H9 (cell line): ENCODE measurements around the gene ZNF829. TPM values are rescaled to one million over a fixed set of nuclear protein-coding genes. Genes with fewer than 3 reads are reported as not detected.

Experiments used
- DNase-seq: peaks from one replicate; pipeline ENCODE4 v3.0.0-alpha.2; 2017
- H2AFZ ChIP-seq: one replicate; pipeline ENCODE4 v1.6.1; 2013; ENCODE audit warnings: mild to moderate bottlenecking, low read length, control low read depth, moderate library complexity
- H2AK5ac ChIP-seq: 2 replicates; pipeline ENCODE4 v1.6.1; 2013; ENCODE audit warnings: low read length, control low read depth, mixed read lengths; ENCODE audit not compliant: insufficient read length
- H2BK120ac ChIP-seq: one replicate; pipeline ENCODE4 v1.6.1; 2013; ENCODE audit warnings: low read depth, mild to moderate bottlenecking, low read length, control low read depth, inconsistent platforms; ENCODE audit not compliant: poor library complexity, severe bottlenecking
- H2BK12ac ChIP-seq: 2 replicates; pipeline ENCODE4 v1.6.1; 2013; ENCODE audit warnings: low read length, control low read depth, mixed read lengths, low read depth; ENCODE audit not compliant: insufficient read length
- H2BK15ac ChIP-seq: 2 replicates; pipeline ENCODE4 v1.6.1; 2013; ENCODE audit warnings: low read depth, low read length, control low read depth
- H2BK20ac ChIP-seq: one replicate; pipeline ENCODE4 v1.6.1; 2013; ENCODE audit warnings: low read depth, mild to moderate bottlenecking, low read length, control low read depth, inconsistent platforms; ENCODE audit not compliant: poor library complexity, severe bottlenecking
- H2BK5ac ChIP-seq: 2 replicates; pipeline ENCODE4 v1.6.1; 2013; ENCODE audit warnings: low read length, control low read depth, mixed read lengths; ENCODE audit not compliant: insufficient read length
- H3K14ac ChIP-seq: 2 replicates; pipeline ENCODE4 v1.6.1; 2013; ENCODE audit warnings: low read length, control low read depth; ENCODE audit not compliant: insufficient read depth
- H3K18ac ChIP-seq: 2 replicates; pipeline ENCODE4 v1.6.1; 2013; ENCODE audit warnings: low read depth, mild to moderate bottlenecking, mixed read lengths, low read length, control low read depth; ENCODE audit not compliant: insufficient read length
- H3K23ac ChIP-seq: 2 replicates; pipeline ENCODE4 v1.6.1; 2013; ENCODE audit warnings: low read length, control low read depth, mixed read lengths, low read depth; ENCODE audit not compliant: insufficient read length
- H3K23me2 ChIP-seq: 2 replicates; pipeline ENCODE4 v1.6.1; 2013; ENCODE audit warnings: low read depth, mild to moderate bottlenecking, mixed read lengths, low read length, control low read depth; ENCODE audit not compliant: insufficient read length, poor library complexity, severe bottlenecking
- H3K27ac ChIP-seq: 2 replicates; pipeline ENCODE4 v1.5.1; 2013; ENCODE audit warnings: low read length, control low read depth, mixed read lengths, low read depth; ENCODE audit not compliant: insufficient read length
- H3K27me3 ChIP-seq: 2 replicates; pipeline ENCODE4 v1.6.1; 2013; ENCODE audit warnings: low read length, control low read depth, inconsistent platforms; ENCODE audit not compliant: insufficient read depth
- H3K4ac ChIP-seq: 2 replicates; pipeline ENCODE4 v1.6.1; 2013; ENCODE audit warnings: low read depth, mild to moderate bottlenecking, control low read depth, inconsistent platforms, low read length, moderate library complexity
- H3K4me1 ChIP-seq: 2 replicates; pipeline ENCODE4 v1.6.1; 2013; ENCODE audit warnings: low read length, control low read depth, inconsistent platforms; ENCODE audit not compliant: insufficient read depth
- H3K4me2 ChIP-seq: 2 replicates; pipeline ENCODE4 v1.6.1; 2013; ENCODE audit warnings: low read length, control low read depth, mixed read lengths; ENCODE audit not compliant: insufficient read length, insufficient read depth
- H3K56ac ChIP-seq: 2 replicates; pipeline ENCODE4 v1.6.1; 2013; ENCODE audit warnings: low read depth, mild to moderate bottlenecking, mixed read lengths, low read length, control low read depth; ENCODE audit not compliant: insufficient read length
- H3K79me1 ChIP-seq: 2 replicates; pipeline ENCODE4 v1.6.1; 2013; ENCODE audit warnings: low read depth, mild to moderate bottlenecking, moderate library complexity, low read length, control low read depth, inconsistent platforms; ENCODE audit not compliant: insufficient read depth, poor library complexity, severe bottlenecking
- H3K79me2 ChIP-seq: 2 replicates; pipeline ENCODE4 v1.6.1; 2013; ENCODE audit warnings: low read length, control low read depth, inconsistent platforms; ENCODE audit not compliant: insufficient read depth
- H3K9ac ChIP-seq: 2 replicates; pipeline ENCODE4 v1.6.1; 2013; ENCODE audit warnings: low read length, control low read depth, mixed read lengths; ENCODE audit not compliant: insufficient read length; ENCODE audit errors: extremely low read depth
- H3K9me3 ChIP-seq: one replicate; pipeline ENCODE4 v1.6.1; 2013; ENCODE audit warnings: low read depth, low read length, inconsistent platforms; ENCODE audit not compliant: control insufficient read depth
- H3T11ph ChIP-seq: one replicate; pipeline ENCODE4 v1.6.1; 2013; ENCODE audit warnings: mild to moderate bottlenecking, low read length, control low read depth, inconsistent platforms
- H4K20me1 ChIP-seq: one replicate; pipeline ENCODE4 v1.6.1; 2013; ENCODE audit not compliant: control insufficient read depth, insufficient read length, insufficient read depth
- H4K5ac ChIP-seq: 2 replicates; pipeline ENCODE4 v1.6.1; 2013; ENCODE audit warnings: low read depth, mild to moderate bottlenecking, mixed read lengths, low read length, control low read depth; ENCODE audit not compliant: insufficient read length
- H4K8ac ChIP-seq: replicated peaks from 2 replicates; pipeline ENCODE4 v1.6.1; 2013; ENCODE audit warnings: low read length, control low read depth, mixed read lengths, low read depth; ENCODE audit not compliant: insufficient read length
- H4K91ac ChIP-seq: 2 replicates; pipeline ENCODE4 v1.6.1; 2013; ENCODE audit warnings: low read depth, mild to moderate bottlenecking, moderate library complexity, mixed read lengths, low read length, control low read depth; ENCODE audit not compliant: insufficient read length
- H3K27ac Mint-ChIP-seq, 3 experiments: 2 replicates in 2 of 3; 3 replicates in 1 of 3; pipeline ENCODE4 v1.8.0; 2020 to 2021; ENCODE audit warnings: mixed read lengths in 3 of 3, mild to moderate bottlenecking in 1 of 3, moderate library complexity in 1 of 3
- H3K27me3 Mint-ChIP-seq: 2 replicates; pipeline ENCODE4 v1.8.0; 2021; ENCODE audit warnings: low read depth, mild to moderate bottlenecking, moderate library complexity, mixed read lengths
- H3K36me3 Mint-ChIP-seq, 3 experiments: 2 replicates in 2 of 3; 3 replicates in 1 of 3; pipeline ENCODE4 v1.8.0; 2020 to 2021; ENCODE audit warnings: low read depth in 3 of 3, mixed read lengths in 3 of 3; ENCODE audit not compliant: insufficient read depth in 1 of 3
- H3K4me1 Mint-ChIP-seq, 2 experiments: 2 replicates each; pipeline ENCODE4 v1.8.0; 2020; ENCODE audit warnings: mixed read lengths in 2 of 2
- H3K4me3 Mint-ChIP-seq, 2 experiments: 2 replicates in 1 of 2; 3 replicates in 1 of 2; pipeline ENCODE4 v1.8.0; 2020 to 2021; ENCODE audit warnings: mild to moderate bottlenecking in 2 of 2, mixed read lengths in 2 of 2, moderate library complexity in 1 of 2
- H3K9me3 Mint-ChIP-seq, 2 experiments: 2 replicates in 1 of 2; 3 replicates in 1 of 2; pipeline ENCODE4 v1.8.0; 2020; ENCODE audit warnings: mild to moderate bottlenecking in 2 of 2, mixed read lengths in 2 of 2, moderate library complexity in 1 of 2
- whole genome bisulfite sequencing: extraction: QIAGEN DNeasy Blood & Tissue Kit; methylation state at CpG from one replicate; pipeline ENCODE4 v1.1.7; 2013; ENCODE audit warnings: missing lambda C conversion rate, low lambda C conversion rate, mixed read lengths; ENCODE audit not compliant: insufficient read length; ENCODE audit errors: extremely low coverage; 5-methylcytosine and 5-hydroxymethylcytosine counted together
- total RNA-seq: library from RNA; stranded (reverse); gene quantifications from 2 replicates; pipeline ENCODE4 v1.2.1, GENCODE V29; 2021
- TF ChIP-seq, protein P1 (sequence below): fragments of 200-600 bp; sonication (generic); conservative IDR thresholded peaks from 3 replicates; pipeline ENCODE4 v1.8.0; 2021; ENCODE audit warnings: antibody characterized with exemption, mild to moderate bottlenecking

The ZNF829 gene
- total RNA-seq, 1 experiment from 2014 or later: 4.9 TPM

DNA sequence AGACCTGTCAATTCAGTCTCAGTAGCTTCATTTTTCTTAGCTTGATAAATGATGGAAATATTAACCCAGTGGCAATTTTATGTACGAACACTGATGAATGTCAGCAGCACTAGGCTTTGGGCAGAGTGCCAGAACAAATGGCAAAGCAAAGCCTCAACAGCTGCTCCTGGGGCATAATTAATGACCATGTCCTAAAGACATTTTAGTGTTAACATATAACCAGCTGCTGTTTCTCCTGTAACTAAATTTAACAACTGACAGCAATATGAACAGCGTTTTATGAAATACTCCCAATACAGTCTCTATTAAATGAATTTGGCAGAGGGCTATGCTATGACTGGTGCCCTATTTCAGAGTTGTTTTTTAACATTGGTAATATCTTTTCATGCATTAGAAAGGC, 47.2 kb upstream of the ZNF829 start:
- H2AFZ ChIP-seq: no peak overlapping the region
- no peak overlapping the region for H2BK15ac ChIP-seq
- H2BK5ac ChIP-seq: no peak overlapping the region
- no peak overlapping the region for H3T11ph ChIP-seq
- H3K23ac ChIP-seq: no peak overlapping the region
- no peak overlapping the region for H3K4ac ChIP-seq
- Mint-ChIP-seq H3K27me3 (no peaks in the 10 kb centered on the region), H3K9me3 (peaks cover 75 to 82% of the 10 kb centered on the region in 2 experiments), H3K4me1 (no peaks in the 10 kb centered on the region), H3K27ac (no peak overlapping the region), H3K36me3 (peaks cover 0 to 39% (median 3%) of the 10 kb centered on the region in 3 experiments; a peak in 4 of 7 replicates), H3K4me3 (no peak overlapping the region)
- H3K27ac ChIP-seq: no peak overlapping the region
- no peak overlapping the region for H2BK20ac ChIP-seq
- H4K5ac ChIP-seq: no peak overlapping the region
- no peak for DNase-seq
- H2AK5ac ChIP-seq: no peak overlapping the region
- H3K4me1 ChIP-seq: no peaks in the 10 kb centered on the region
- H4K91ac ChIP-seq: no peak overlapping the region
- no peaks in the 10 kb centered on the region for H3K79me1 ChIP-seq
- no peak overlapping the region for H3K9ac ChIP-seq
- H3K4me2 ChIP-seq: no peak overlapping the region
- no peak overlapping the region for H2BK120ac ChIP-seq
- TF ChIP-seq, protein P1, sequence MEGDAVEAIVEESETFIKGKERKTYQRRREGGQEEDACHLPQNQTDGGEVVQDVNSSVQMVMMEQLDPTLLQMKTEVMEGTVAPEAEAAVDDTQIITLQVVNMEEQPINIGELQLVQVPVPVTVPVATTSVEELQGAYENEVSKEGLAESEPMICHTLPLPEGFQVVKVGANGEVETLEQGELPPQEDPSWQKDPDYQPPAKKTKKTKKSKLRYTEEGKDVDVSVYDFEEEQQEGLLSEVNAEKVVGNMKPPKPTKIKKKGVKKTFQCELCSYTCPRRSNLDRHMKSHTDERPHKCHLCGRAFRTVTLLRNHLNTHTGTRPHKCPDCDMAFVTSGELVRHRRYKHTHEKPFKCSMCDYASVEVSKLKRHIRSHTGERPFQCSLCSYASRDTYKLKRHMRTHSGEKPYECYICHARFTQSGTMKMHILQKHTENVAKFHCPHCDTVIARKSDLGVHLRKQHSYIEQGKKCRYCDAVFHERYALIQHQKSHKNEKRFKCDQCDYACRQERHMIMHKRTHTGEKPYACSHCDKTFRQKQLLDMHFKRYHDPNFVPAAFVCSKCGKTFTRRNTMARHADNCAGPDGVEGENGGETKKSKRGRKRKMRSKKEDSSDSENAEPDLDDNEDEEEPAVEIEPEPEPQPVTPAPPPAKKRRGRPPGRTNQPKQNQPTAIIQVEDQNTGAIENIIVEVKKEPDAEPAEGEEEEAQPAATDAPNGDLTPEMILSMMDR: no peak
- H3K18ac ChIP-seq: no peak overlapping the region
- peaks cover 49% of the 10 kb centered on the region for H3K9me3 ChIP-seq
- H4K8ac ChIP-seq: no peak overlapping the region
- no CpG with 5 or more reads among the region's 2 CpGs for WGBS
- no peaks in the 10 kb centered on the region for H3K27me3 ChIP-seq
- no peaks in the 10 kb centered on the region for H3K79me2 ChIP-seq
- no peak overlapping the region for H2BK12ac ChIP-seq
- no peak overlapping the region for H3K56ac ChIP-seq
- H4K20me1 ChIP-seq: no peaks in the 10 kb centered on the region
- H3K23me2 ChIP-seq: no peaks in the 10 kb centered on the region
- no peak overlapping the region for H3K14ac ChIP-seq
